Brain microvascular endothelial cell (primary cell): ENCODE data around the gene ENPEP.

Source experiments
- DNase-seq: peaks from one replicate; pipeline ENCODE4 v3.0.0-alpha.2; 2020
- H3K27ac ChIP-seq: fragments of 250-450 bp; sonication (Bioruptor Pico); 2 replicates; pipeline ENCODE4 v1.5.1; 2020; ENCODE audit warnings: mild to moderate bottlenecking, moderate library complexity
- H3K27me3 ChIP-seq: fragments of 250-450 bp; sonication (Bioruptor Pico); replicated peaks from 2 replicates; pipeline ENCODE4 v1.5.1; 2020; ENCODE audit warnings: mild to moderate bottlenecking
- H3K36me3 ChIP-seq: fragments of 250-450 bp; sonication (Bioruptor Pico); replicated peaks from 2 replicates; pipeline ENCODE4 v1.5.1; 2020; ENCODE audit warnings: mild to moderate bottlenecking
- H3K4me3 ChIP-seq: 2 replicates; pipeline ENCODE4 v1.5.1; 2011; ENCODE audit warnings: low read depth, mild to moderate bottlenecking, control low read depth, low read length, moderate library complexity
- in situ Hi-C: cut with HindIII; loops from 2 replicates; pipeline ENCODE4 v1.10.0; 2017; ENCODE audit warnings: low sequenced_read_pairs, low pct_ligation_motif_present
- TF ChIP-seq, protein P1 (sequence below): IDR thresholded peaks from 2 replicates; pipeline ENCODE4 v1.5.1; 2011; ENCODE audit warnings: low read depth, mild to moderate bottlenecking, moderate library complexity, low read length, control low read depth, inconsistent platforms; ENCODE audit errors: missing control alignments

ENPEP gene

DNA sequence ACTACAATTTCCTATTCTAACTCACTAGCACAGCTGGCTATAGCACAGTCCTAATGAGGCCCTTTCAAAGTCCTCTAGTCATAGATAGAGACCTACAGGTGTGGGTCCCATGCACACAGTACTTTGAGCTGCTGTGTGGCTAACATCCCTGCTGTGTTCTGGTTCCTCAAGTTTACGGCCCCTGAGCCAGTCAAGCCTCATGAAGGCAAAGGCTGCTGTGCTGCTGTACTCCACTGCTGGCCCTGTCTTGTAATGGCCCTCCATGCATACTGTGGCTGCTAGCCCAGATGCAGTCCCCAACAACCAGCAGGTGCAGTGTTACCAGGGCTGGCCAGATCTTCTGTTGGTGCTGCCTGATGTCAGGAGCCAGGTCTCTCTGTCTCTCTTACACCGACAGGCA lies 23.4 kb upstream of the ENPEP start:
- H3K4me3 ChIP-seq: no peak overlapping the region
- no peak overlapping the region for H3K27ac ChIP-seq
- in situ Hi-C loops: no loop called here
- TF ChIP-seq, protein P1, sequence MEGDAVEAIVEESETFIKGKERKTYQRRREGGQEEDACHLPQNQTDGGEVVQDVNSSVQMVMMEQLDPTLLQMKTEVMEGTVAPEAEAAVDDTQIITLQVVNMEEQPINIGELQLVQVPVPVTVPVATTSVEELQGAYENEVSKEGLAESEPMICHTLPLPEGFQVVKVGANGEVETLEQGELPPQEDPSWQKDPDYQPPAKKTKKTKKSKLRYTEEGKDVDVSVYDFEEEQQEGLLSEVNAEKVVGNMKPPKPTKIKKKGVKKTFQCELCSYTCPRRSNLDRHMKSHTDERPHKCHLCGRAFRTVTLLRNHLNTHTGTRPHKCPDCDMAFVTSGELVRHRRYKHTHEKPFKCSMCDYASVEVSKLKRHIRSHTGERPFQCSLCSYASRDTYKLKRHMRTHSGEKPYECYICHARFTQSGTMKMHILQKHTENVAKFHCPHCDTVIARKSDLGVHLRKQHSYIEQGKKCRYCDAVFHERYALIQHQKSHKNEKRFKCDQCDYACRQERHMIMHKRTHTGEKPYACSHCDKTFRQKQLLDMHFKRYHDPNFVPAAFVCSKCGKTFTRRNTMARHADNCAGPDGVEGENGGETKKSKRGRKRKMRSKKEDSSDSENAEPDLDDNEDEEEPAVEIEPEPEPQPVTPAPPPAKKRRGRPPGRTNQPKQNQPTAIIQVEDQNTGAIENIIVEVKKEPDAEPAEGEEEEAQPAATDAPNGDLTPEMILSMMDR: no peak
- H3K27me3 ChIP-seq: no peaks in the 10 kb centered on the region
- no peaks in the 10 kb centered on the region for H3K36me3 ChIP-seq
- no peak for DNase-seq

DNA sequence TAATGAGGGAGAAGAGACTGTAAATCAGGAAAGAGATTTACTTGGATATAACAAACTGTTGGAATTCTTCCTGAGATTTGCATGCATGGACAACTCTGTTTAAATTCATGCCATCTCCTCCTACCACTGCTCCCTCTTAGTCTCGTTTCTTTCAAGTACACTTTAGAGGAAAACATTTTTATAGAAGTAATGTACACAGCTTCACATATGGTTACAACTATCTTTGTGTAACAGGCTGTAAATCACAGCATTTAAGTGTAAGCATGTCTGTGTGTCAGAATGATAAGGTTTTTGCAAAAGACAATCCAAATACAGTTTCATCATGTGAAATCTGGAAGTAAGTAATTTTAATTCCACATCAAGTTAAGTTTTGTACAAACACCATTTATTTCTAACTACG lies 21.5 kb upstream of the ENPEP start:
- no peaks in the 10 kb centered on the region for H3K36me3 ChIP-seq
- H3K4me3 ChIP-seq: no peak overlapping the region
- no peak overlapping the region for H3K27ac ChIP-seq
- TF ChIP-seq, protein P1: no peak
- no peak for DNase-seq
- in situ Hi-C loops: no loop called here
- H3K27me3 ChIP-seq: no peaks in the 10 kb centered on the region

DNA sequence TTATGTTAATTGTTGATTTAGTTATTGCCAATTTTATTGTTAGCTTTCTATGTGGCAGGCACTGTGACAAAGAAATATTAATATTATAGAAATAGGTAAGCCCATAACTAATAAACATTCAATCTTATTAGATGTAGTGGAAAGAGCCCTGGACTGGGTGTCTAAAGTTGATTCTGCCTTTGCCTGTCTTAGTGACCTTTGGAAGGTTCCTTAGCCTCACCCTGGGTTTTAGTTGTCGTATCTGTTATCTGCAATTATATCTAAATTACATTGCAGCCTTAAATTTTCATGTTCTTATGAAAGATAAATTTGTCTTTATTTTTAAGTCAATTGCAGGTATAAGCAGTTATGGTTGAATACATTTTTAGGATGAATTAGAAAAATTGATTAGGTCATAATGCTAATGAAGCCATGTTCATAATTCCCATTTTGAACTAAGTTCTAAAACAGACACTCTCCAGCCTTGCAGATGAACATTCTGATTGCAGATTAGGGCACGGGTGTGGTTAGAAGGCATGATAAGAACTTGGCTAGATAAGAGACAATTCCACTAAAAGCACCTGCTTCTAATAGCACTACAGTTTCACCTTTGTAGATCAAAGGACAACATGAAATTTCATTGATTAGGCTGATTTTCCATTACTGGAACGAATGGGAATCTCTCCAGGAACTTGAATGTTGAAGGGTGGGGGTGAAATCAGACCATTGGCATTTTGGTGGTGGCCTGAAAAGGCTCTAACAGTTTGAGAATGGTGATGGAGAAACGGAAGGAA lies 17.3 kb upstream of the ENPEP start:
- no peak overlapping the region for H3K4me3 ChIP-seq
- H3K36me3 ChIP-seq: no peaks in the 10 kb centered on the region
- H3K27me3 ChIP-seq: no peaks in the 10 kb centered on the region
- in situ Hi-C loops: no loop called here
- H3K27ac ChIP-seq: no peak overlapping the region
- TF ChIP-seq, protein P1: no peak
- no peak for DNase-seq

GRCh38 chr4:110460074-110460746 lies 15.7 kb upstream of the ENPEP start:
- no peak for DNase-seq
- in situ Hi-C loops: no loop called here
- Histone ChIP-seq H3K36me3 (no peaks in the 10 kb centered on the region), H3K27ac (no peak overlapping the region), H3K27me3 (no peaks in the 10 kb centered on the region), H3K4me3 (no peak overlapping the region)
- TF ChIP-seq, protein P1: no peak

DNA sequence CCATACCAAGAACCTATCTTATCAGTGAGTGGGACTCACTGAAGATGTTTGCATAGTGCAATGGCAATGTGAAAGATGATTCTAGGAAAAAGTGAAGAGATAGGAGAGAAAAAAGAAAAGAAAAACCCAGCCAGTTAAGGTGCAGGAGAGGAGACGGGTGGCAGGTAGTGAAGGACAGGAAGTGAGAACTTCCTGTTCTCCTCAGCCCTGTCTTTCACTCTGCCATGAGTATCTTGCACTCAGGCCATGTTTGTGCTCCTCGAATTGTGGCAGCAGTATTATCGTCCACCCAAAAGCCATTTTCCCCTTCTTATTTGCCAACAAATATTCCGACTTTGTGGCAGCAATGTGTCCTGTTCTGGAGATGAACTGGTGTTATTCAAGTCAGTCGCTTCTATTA lies 8.6 kb upstream of the ENPEP start:
- Histone ChIP-seq H3K4me3 (no peak overlapping the region), H3K27ac (no peak overlapping the region), H3K27me3 (no peaks in the 10 kb centered on the region), H3K36me3 (no peaks in the 10 kb centered on the region)
- DNase-seq: no peak
- TF ChIP-seq, protein P1: no peak
- in situ Hi-C loops: no loop called here
